Activated CD8-positive, alpha-beta T cell treated with anti-CD3 and anti-CD28 coated beads for 36 hours (primary cell): ENCODE results near the gene CHRM5. TPM values are rescaled to one million over a fixed set of nuclear protein-coding genes. Genes with fewer than 3 reads are reported as not detected.

ENCODE experiments used
- ATAC-seq: fragments of 200-7000 bp; cut with Tn5 transposase; one replicate; pipeline ENCODE4 v1.10.0; 2021; ENCODE audit warnings: mild to moderate bottlenecking, moderate library complexity
- CTCF ChIA-PET: fragments of 350-600 bp; sonication (Branson Sonifier 250); formaldehyde crosslinking; loops from one replicate; lab custom pipeline; 2021; ENCODE audit warnings: antibody characterized with exemption; lab: Charles Lee
- POLR2A ChIA-PET: fragments of 350-600 bp; sonication (Branson Sonifier 250); formaldehyde crosslinking; loops from one replicate; lab custom pipeline; 2021; ENCODE audit warnings: antibody characterized with exemption; lab: Charles Lee
- DNase-seq: peaks from one replicate; pipeline ENCODE4 v3.0.0-alpha.2; 2020
- H3K27ac Mint-ChIP-seq: one replicate; pipeline ENCODE4 v1.8.0; 2021; ENCODE audit warnings: mild to moderate bottlenecking, mixed read lengths
- H3K27me3 Mint-ChIP-seq: one replicate; pipeline ENCODE4 v1.8.0; 2021; ENCODE audit warnings: mixed read lengths
- H3K36me3 Mint-ChIP-seq: one replicate; pipeline ENCODE4 v1.8.0; 2021; ENCODE audit warnings: low read depth, mixed read lengths
- H3K4me1 Mint-ChIP-seq: one replicate; pipeline ENCODE4 v1.8.0; 2021; ENCODE audit warnings: low read depth, mixed read lengths
- H3K4me3 Mint-ChIP-seq: one replicate; pipeline ENCODE4 v1.8.0; 2021; ENCODE audit warnings: mild to moderate bottlenecking, moderate library complexity, mixed read lengths
- H3K9me3 Mint-ChIP-seq: one replicate; pipeline ENCODE4 v1.8.0; 2021; ENCODE audit warnings: mixed read lengths
- intact Hi-C: fragments of 100-400 bp; cut with micrococcal nuclease; formaldehyde crosslinking; loops from one replicate; pipeline ENCODE4 v1.10.0; 2022
- total RNA-seq, 2 experiments: library from RNA; stranded (reverse); gene quantifications; one replicate each; pipeline ENCODE4 v1.2.3, GENCODE V29; 2021
- TF ChIP-seq, protein P1 (sequence below): fragments of 200-600 bp; IDR thresholded peaks from one replicate; pipeline ENCODE4 v1.8.0; 2022; ENCODE audit warnings: antibody characterized with exemption, mild to moderate bottlenecking

CHRM5 gene, protein sequence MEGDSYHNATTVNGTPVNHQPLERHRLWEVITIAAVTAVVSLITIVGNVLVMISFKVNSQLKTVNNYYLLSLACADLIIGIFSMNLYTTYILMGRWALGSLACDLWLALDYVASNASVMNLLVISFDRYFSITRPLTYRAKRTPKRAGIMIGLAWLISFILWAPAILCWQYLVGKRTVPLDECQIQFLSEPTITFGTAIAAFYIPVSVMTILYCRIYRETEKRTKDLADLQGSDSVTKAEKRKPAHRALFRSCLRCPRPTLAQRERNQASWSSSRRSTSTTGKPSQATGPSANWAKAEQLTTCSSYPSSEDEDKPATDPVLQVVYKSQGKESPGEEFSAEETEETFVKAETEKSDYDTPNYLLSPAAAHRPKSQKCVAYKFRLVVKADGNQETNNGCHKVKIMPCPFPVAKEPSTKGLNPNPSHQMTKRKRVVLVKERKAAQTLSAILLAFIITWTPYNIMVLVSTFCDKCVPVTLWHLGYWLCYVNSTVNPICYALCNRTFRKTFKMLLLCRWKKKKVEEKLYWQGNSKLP
- not detected for total RNA-seq

DNA sequence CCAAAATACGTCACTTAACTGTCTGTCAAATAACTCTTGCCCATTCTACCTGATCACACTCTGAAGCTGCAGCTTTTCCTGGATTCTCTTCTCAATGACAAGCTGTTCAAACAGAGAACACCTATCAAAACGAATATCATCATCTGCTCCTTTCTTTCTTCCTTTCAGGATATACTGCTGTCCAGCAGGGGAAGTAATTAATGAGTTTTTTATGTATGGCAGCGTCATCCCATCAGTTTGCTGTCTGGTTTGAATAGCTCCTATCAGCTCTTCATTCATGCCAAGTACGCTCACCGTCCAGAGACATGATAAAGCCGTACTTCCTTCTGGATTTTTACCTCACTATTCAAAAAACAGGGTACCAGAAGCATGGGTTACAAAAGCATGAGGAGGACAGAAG, at the start of gene CHRM5:
TSS of gene CHRM5 (plus strand) at position 274 of the 400 bp plus-strand sequence. CDS start 94,221 bp downstream, outside the sequence.
- DNase-seq (no peak), ATAC-seq (no peak)
- ChIA-PET CTCF (interaction anchor here (0.6 to 1.1 kb wide), 3 partner anchors 84 to 1124 kb away, joined by 3 read pairs; no protein-coding TSS in a partner anchor), POLR2A (no interaction called here)
- Mint-ChIP-seq H3K36me3 (no peaks in the 10 kb centered on the region), H3K27ac (no peak within 1 kb of the TSS), H3K27me3 (no peaks in the 10 kb centered on the region), H3K9me3 (no peaks in the 10 kb centered on the region), H3K4me3 (no peak within 1 kb of the TSS), H3K4me1 (no peaks in the 10 kb centered on the region)
- TF ChIP-seq, protein P1, sequence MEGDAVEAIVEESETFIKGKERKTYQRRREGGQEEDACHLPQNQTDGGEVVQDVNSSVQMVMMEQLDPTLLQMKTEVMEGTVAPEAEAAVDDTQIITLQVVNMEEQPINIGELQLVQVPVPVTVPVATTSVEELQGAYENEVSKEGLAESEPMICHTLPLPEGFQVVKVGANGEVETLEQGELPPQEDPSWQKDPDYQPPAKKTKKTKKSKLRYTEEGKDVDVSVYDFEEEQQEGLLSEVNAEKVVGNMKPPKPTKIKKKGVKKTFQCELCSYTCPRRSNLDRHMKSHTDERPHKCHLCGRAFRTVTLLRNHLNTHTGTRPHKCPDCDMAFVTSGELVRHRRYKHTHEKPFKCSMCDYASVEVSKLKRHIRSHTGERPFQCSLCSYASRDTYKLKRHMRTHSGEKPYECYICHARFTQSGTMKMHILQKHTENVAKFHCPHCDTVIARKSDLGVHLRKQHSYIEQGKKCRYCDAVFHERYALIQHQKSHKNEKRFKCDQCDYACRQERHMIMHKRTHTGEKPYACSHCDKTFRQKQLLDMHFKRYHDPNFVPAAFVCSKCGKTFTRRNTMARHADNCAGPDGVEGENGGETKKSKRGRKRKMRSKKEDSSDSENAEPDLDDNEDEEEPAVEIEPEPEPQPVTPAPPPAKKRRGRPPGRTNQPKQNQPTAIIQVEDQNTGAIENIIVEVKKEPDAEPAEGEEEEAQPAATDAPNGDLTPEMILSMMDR, result no peak
- intact Hi-C loops, result loop anchor here (10.0 kb wide), 1 partner anchor 233 kb away; no protein-coding TSS in a partner anchor

DNA sequence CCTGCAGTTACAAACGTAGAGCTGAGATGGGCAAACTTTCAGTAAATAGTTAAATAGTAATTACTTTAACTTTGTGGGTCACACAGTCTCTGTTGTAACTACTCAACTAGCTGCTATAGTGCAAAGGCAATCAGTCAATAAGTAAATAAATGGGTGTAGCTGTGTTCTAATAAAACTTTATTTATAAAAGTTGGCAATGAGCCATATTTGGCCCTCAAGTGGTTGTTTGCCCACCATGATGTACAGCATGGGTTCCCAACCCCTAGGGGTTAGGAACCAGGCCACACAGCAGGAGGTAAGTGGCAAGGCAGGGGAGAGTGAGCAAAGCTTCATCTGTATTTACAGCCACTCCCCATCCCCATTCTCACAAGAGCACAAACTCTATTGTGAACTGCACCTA, 44.9 kb upstream of the CHRM5 start:
- H3K4me3 Mint-ChIP-seq, result no peak overlapping the region
- TF ChIP-seq, protein P1, result no peak
- intact Hi-C loops, result no loop called here
- ATAC-seq (no peak), DNase-seq (no peak)
- H3K4me1 Mint-ChIP-seq, result no peaks in the 10 kb centered on the region
- H3K9me3 Mint-ChIP-seq, result no peaks in the 10 kb centered on the region
- ChIA-PET CTCF (interaction anchor here (0.9 kb wide), 1 partner anchor 16 kb away, joined by 3 read pairs; no protein-coding TSS in a partner anchor), POLR2A (no interaction called here)
- H3K36me3 Mint-ChIP-seq, result no peaks in the 10 kb centered on the region
- H3K27ac Mint-ChIP-seq, result no peak overlapping the region
- no peaks in the 10 kb centered on the region for H3K27me3 Mint-ChIP-seq

DNA sequence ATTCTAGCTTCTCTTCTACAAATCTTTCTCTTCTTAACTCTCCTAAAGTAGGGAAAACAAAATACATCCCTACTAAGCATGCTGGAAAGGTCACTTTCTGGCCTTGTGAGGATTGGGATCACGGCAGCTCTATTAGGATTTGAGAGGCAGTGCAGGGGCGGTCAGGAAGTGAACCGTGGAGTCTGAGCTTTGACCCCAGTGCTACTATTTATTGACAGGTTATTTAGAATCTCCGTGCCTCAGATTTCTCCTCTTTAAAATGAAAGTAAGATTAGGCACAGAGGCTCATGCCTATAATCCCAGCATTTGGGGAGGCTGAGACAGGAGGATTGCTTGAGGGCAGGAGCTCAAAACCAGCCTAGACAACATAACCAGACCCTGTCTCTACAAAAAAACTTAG, 42.0 kb upstream of the CHRM5 start:
- no peak overlapping the region for H3K4me3 Mint-ChIP-seq
- ATAC-seq (no peak), DNase-seq (no peak)
- H3K36me3 Mint-ChIP-seq, result no peaks in the 10 kb centered on the region
- intact Hi-C loops, result no loop called here
- ChIA-PET POLR2A (no interaction called here), CTCF (interaction anchor here (0.9 kb wide), 2 partner anchors 79 to 106 kb away, joined by 3 read pairs; no protein-coding TSS in a partner anchor)
- H3K27me3 Mint-ChIP-seq, result no peaks in the 10 kb centered on the region
- H3K4me1 Mint-ChIP-seq, result no peaks in the 10 kb centered on the region
- TF ChIP-seq, protein P1, result no peak
- H3K9me3 Mint-ChIP-seq, result peaks cover 2% of the 10 kb centered on the region
- no peak overlapping the region for H3K27ac Mint-ChIP-seq

DNA sequence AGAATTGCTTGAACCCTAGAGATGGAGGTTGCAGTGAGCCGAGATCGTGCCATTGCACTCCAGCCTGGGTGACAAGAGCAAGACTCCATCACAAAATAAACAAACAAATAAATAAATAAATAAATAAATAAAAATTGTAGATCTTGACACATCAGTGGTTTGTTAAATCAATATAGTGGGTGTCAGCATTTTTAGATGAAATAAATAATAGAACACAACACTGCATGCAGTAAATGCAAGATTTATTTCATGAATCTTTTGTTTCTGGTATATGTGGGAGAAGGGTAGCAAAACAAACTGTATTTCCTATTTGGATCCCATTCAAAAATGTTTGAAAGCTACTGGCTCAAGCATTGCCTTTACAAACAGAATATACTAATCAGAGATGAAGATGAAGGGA, 35.6 kb upstream of the CHRM5 start:
- ChIA-PET POLR2A (no interaction called here), CTCF (no interaction called here)
- DNase-seq (no peak), ATAC-seq (no peak)
- no peaks in the 10 kb centered on the region for H3K4me1 Mint-ChIP-seq
- TF ChIP-seq, protein P1, result no peak
- no peaks in the 10 kb centered on the region for H3K36me3 Mint-ChIP-seq
- intact Hi-C loops, result no loop called here
- H3K9me3 Mint-ChIP-seq, result peaks cover 2% of the 10 kb centered on the region
- H3K27ac Mint-ChIP-seq, result no peak overlapping the region
- no peaks in the 10 kb centered on the region for H3K27me3 Mint-ChIP-seq
- H3K4me3 Mint-ChIP-seq, result no peak overlapping the region

DNA sequence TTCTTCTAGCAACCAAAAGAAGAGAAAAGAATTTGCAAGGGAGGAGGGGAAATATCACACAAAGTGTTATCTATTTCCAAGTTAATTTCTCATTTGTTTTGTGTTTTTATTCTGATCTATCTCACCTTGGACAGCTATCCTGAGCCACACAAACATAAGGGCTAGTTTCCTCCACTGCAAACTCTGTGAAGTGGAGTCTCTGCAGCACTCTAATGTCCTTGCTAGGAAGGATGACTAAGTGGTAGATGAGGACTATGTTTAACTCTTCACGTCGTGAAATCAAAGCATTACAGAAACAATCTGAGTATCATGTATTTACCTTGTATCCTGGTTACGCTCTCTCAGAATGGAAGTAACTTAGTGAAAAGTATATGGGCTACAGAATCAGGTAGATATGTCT, 33.9 kb upstream of the CHRM5 start:
- H3K36me3 Mint-ChIP-seq, result no peaks in the 10 kb centered on the region
- H3K4me3 Mint-ChIP-seq, result no peak overlapping the region
- ChIA-PET POLR2A (no interaction called here), CTCF (no interaction called here)
- H3K27ac Mint-ChIP-seq, result no peak overlapping the region
- no peaks in the 10 kb centered on the region for H3K4me1 Mint-ChIP-seq
- TF ChIP-seq, protein P1, result no peak
- no peaks in the 10 kb centered on the region for H3K27me3 Mint-ChIP-seq
- ATAC-seq (no peak), DNase-seq (no peak)
- intact Hi-C loops, result no loop called here
- peaks cover 2% of the 10 kb centered on the region for H3K9me3 Mint-ChIP-seq
